A204.1 (cell line): ENCODE measurements around the gene JAML.

Experiments
- FAIRE-seq: peaks from 2 replicates; lab custom pipeline; 2012; peaks lifted over from hg19 to GRCh38; lab: Jason Lieb, UNC

JAML gene

DNA sequence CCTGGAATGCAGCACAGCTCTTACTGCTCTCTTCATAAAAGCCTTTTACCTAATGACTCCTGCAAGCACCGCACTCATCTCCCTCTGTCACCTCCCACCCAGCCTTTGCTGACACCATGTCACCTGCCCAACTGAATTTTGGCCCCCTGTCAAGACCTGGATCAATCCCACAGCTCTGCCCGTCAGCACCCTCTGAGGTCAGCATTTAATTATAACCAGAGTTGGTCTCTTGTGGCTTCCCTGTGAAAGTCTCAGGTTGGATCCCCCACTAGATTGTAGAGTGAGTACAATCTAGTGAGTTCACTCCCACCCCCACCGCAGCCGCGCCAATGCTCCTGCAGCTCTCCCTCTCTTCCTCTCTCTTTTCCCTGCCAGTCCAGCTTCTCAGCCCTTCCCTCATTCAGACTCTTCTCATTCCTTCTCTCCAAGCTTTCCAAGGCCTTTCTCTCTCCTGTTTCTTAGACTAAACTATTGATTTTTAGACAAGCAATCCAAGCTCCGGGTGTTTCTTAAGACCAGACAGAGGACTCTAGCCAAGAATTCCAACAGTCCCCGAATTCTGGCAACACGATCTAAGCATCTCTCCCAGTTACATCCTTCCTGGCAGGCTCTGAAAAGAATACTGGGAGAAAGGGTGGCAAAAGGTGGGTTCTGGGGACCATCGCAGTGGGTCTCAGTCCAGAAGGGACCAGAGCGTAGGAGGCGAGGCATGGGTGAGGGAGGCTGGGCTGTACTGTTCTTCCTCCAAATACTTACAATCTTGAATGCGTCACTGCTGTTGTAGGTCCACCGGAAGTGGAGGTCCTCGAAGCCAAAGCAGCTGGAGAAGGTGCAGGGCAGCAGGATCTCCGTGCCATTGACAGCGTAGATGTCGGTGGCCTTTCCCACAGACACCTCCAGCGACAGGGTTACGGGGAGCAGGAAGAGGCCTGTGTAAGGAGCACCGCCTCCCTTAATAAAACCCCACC is 80.2 kb downstream of the JAML start:
- FAIRE-seq, result no peak
